ENCODE data around the gene SLC1A7. TPM values are rescaled to one million over a fixed set of nuclear protein-coding genes. Genes with fewer than 3 reads are reported as not detected.
A peak's percentile ranks its signal among the peaks of the same experiment; 100 is the strongest.

Gene SLC1A7
- total and polyA plus RNA-seq, 5 experiments from 2014 or later, result not detected

DNA sequence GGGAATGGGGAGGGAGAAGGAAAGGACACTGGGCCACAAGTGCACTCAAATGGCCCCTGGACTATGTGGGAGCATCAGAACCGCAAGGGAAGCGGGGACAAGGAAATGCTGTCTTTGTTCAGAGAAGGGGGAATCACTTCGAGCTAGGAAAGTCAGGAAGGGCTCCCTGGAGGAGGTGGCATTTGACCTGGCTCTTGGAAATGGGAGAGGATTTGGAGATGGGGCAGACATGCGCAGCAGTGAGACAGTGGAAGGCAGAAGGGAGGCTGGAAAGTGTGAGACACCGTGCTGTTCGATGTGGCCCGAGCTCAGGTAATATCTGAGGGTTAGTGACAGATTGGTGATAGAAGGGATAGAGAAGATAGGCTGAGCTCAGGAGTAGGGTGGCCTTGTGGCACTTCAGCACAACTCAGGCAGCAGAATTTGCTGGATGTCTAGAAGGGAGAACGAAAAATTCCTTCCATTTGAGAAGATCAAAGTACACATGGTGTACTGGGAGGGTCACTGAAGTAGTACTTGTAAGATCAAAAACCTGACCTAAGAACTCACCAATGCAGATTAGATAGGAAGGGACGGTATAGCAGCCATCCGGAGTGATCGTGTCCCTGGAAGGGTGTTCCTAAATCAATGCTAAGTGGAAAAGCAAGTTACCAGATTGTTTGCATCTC, 25.4 kb downstream of the SLC1A7 start:
- Mint-ChIP-seq H3K27ac (peak overlapping the region in 1 of 10 donors; percentile 3), H3K36me3 (no peaks in the 10 kb centered on the region), H3K4me3 (no peak overlapping the region), H3K9me3 (no peaks in the 10 kb centered on the region), H3K27me3 (peaks cover 0 to 14% (median 8%) of the 10 kb centered on the region in 5 donors), H3K4me1 (peaks cover 0 to 12% (median 1%) of the 10 kb centered on the region in 4 donors)
- DNase-seq (no peak), ATAC-seq (no peak)
- POLR2A ChIA-PET, result no interaction called here

DNA sequence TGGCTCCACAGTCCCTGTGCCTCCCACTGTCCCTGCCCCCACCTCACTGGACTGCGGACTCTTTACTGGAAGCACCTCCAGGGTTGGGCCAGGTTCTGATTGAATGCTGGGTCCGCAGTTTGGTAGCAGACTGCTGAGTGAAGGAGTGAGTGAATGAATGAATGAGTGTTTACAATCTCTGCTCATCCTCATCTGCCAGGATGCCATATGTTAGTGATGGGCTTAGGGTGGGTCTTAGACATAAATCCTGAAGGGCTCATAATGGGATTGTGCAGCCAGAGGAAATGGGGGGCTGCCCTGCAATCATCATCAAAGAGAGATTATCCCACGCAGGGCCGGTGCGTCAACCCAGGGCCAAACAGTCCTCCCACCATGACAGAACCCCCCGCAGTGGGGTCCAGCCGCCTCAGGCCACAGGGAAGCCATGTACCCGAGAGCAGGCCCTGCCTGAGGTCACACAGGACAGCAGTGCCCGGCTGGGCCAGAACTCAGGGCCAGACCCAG, 26.1 kb downstream of the SLC1A7 start:
- no peak overlapping the region for H3K27ac Mint-ChIP-seq
- H3K9me3 Mint-ChIP-seq, result no peaks in the 10 kb centered on the region
- H3K36me3 Mint-ChIP-seq, result no peaks in the 10 kb centered on the region
- POLR2A ChIA-PET, result no interaction called here
- peaks cover 0 to 14% (median 7%) of the 10 kb centered on the region in 5 donors for H3K27me3 Mint-ChIP-seq
- ATAC-seq, result no peak
- H3K4me3 Mint-ChIP-seq, result no peak overlapping the region
- DNase-seq, result no peak
- peaks cover 0 to 8% (median 2%) of the 10 kb centered on the region in 4 donors for H3K4me1 Mint-ChIP-seq

DNA sequence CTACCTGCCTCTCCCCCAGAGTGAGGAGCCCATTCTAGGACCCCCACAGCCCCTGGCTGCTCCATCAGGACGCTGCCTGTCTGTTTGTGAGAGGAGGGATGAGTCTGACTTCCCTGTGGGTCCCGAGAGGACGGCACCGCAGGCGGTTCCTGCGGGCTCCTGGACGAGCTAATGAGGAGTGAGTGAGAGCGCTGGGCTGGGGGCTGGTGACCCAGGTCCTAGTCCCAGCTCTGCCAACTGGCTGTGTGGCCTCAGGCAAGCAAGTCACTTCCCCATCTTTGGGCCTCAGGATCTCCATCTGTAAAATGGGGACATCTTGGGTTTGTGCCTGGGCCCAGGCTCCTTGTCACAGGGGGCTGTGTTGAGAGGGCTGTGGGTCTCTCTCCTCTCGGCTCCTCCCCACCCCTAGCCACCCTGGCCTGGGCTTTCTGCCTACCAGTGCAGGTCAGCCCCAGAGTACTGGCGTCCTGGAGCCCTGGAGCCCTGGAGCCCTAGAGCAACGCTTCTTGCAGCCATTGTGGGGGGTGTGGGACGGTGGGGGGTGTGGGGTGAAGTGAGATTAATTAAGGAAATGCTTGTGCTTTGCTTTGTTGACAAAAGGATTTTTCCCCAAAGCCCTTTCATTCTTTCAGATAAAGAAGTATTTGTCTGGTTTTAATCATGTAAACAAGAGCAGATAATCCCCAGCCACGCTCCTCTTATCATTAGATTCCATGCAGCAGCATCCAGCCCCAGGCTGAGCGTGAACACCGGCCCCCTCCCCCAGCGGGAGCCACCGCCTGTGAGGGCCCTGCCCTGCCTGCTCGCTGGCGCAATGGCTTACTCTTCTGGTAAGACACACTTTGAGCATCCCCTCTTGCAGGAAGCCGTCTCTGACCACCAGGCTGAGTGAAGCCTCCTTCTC, 26.8 kb downstream of the SLC1A7 start:
- H3K4me3 Mint-ChIP-seq, result no peak overlapping the region
- DNase-seq, result no peak
- POLR2A ChIA-PET, result no interaction called here
- peaks cover 0 to 10% (median 3%) of the 10 kb centered on the region in 5 donors for H3K27me3 Mint-ChIP-seq
- H3K9me3 Mint-ChIP-seq, result no peaks in the 10 kb centered on the region
- no peak for ATAC-seq
- H3K27ac Mint-ChIP-seq, result no peak overlapping the region
- peaks cover 0 to 8% (median 5%) of the 10 kb centered on the region in 4 donors for H3K4me1 Mint-ChIP-seq
- no peaks in the 10 kb centered on the region for H3K36me3 Mint-ChIP-seq

DNA sequence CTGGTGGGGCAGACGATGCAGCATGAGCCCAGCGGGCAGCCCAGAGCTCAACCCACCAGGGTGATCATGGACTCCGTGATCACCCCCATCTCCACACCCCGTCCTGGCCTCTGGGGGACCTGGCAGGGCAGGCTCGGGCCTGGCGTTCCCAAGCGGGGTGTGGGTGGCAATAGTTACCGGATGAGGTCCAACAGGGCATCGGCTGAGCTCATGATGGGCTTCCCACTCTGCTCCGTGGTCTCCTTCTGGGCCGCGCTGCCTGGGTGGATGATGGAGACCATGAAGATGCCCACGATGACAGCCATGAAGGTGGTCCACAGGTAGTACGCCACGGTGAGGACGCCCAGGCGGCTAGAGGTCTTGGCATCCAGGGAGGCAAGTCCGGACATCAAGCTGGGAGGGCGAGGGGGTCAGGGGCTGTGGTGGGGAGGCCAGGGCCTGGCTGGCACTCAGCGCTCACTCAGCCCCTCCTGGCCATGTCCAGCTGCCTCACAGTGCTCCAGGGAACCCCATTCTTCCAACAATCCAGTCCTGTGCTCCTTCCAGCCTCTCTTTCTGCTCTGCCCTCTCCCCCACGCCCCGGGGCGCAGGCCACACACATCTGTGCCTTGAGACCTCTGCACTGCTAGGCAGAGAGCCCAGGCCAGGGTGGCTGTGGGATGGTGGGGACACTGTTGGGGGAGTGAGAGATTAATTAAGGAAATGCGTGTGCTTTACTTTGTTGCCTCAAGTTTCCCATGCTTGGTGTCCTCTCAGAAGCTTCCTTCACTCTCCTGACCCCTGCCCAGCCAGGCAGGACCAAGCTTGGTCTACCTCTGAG, 27.6 kb downstream of the SLC1A7 start:
- POLR2A ChIA-PET, result no interaction called here
- Mint-ChIP-seq H3K36me3 (no peaks in the 10 kb centered on the region), H3K9me3 (no peaks in the 10 kb centered on the region), H3K27ac (no peak overlapping the region), H3K4me3 (no peak overlapping the region), H3K27me3 (peaks cover 0 to 7% (median 0%) of the 10 kb centered on the region in 5 donors), H3K4me1 (peaks cover 0 to 9% (median 6%) of the 10 kb centered on the region in 4 donors)
- DNase-seq (no peak), ATAC-seq (no peak)

DNA sequence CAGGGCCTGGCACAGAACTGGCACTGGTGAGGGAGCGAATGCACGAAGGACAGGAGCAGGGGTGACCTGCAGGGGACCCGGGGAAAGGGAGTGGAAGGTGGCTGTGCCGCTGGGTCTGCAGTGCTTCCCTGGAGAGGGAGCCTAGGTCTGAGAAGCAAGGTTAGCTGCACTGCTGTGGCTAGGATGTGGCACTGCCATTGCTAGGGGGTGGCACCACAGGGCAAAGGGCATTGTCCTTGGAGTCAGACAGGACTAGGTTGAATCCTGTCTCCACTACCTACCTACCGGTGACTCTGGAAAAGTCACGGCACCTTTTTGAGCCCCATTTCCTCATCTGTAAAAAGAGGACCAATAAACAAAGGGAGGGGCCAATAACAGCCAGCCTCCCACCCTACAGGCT, 28.3 kb downstream of the SLC1A7 start:
- Mint-ChIP-seq H3K27ac (no peak overlapping the region), H3K9me3 (no peaks in the 10 kb centered on the region), H3K4me1 (peaks cover 0 to 9% (median 6%) of the 10 kb centered on the region in 4 donors), H3K4me3 (no peak overlapping the region), H3K27me3 (peaks cover 0 to 7% (median 0%) of the 10 kb centered on the region in 5 donors), H3K36me3 (no peaks in the 10 kb centered on the region)
- ATAC-seq (no peak), DNase-seq (no peak)
- POLR2A ChIA-PET, result no interaction called here

DNA sequence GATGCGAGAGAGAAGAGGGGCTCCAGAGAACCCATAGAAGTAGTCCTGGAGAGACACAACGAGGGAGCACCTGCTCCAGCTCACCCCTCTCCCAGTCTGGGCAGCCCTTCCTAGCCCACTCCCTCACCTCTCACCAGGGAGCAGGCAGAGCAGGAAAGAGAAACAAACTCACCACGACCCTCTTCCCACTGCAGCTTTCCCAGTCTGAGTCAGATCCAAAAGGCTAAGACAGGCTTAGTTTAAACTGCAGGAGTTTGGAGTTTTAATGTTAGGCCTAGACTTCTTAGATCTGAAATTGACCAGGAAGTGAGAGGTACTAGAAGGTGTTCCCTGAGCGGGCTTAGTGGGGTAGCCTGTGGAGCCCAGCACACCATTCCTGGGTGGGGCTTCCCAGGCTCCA, 29.6 kb downstream of the SLC1A7 start:
- POLR2A ChIA-PET, result no interaction called here
- Mint-ChIP-seq H3K4me3 (no peak overlapping the region), H3K36me3 (no peaks in the 10 kb centered on the region), H3K9me3 (no peaks in the 10 kb centered on the region), H3K4me1 (peaks cover 4 to 13% (median 11%) of the 10 kb centered on the region in 4 donors), H3K27me3 (peaks cover 0 to 7% (median 0%) of the 10 kb centered on the region in 5 donors), H3K27ac (no peak overlapping the region)
- no peak for ATAC-seq
- no peak for DNase-seq

DNA sequence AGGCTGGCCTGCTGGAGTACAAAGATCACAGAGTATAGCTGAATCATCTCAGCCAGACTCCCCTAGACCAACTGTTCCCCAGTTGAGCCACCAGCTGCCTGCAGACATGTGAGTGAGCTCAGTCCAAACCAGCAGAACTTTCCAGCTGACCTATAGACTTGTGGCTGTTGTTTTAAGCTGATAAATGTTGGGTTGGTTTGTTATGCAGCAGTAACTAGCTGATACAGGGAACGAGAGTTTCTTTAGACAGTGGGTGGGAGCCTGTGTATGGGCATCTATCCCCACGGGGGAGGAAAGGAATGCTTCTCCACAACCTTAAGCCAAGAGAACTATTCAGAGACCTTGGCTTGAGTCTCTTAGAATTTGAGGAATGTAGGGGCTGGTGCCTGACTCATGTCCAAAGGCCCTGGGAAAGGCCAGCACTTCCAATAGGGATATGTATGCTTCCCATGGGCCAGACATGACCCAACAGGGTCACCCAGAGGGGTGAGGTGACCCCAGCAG, 30.1 kb downstream of the SLC1A7 start:
- DNase-seq (no peak), ATAC-seq (no peak)
- no peak overlapping the region for H3K27ac Mint-ChIP-seq
- no peak overlapping the region for H3K4me3 Mint-ChIP-seq
- H3K36me3 Mint-ChIP-seq, result no peaks in the 10 kb centered on the region
- peaks cover 9 to 18% (median 14%) of the 10 kb centered on the region in 4 donors for H3K4me1 Mint-ChIP-seq
- H3K27me3 Mint-ChIP-seq, result peaks cover 0 to 7% (median 0%) of the 10 kb centered on the region in 5 donors
- POLR2A ChIA-PET, result no interaction called here
- H3K9me3 Mint-ChIP-seq, result no peaks in the 10 kb centered on the region

DNA sequence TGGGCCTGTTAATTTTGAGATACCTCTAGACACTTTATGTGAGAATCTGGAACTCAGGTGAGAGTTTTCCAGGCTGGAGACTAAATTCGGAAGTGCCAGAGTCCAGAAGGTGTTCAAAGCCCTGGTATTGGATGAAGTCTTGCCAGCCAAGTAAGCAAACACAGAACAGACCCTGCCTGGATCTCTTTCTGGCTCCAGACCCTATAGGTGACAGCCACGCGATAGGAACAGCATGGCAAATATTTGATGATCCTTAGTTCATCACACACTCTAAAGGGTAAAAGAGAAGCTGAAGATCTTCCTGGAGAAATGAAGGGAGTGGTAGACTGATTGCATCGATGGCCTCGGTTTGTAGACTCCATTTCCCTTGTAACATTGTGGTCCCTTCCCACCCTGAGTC, 30.7 kb downstream of the SLC1A7 start:
- Mint-ChIP-seq H3K27ac (no peak overlapping the region), H3K4me1 (peaks cover 9 to 21% (median 15%) of the 10 kb centered on the region in 4 donors), H3K4me3 (no peak overlapping the region), H3K36me3 (no peaks in the 10 kb centered on the region), H3K27me3 (peaks cover 0 to 7% (median 0%) of the 10 kb centered on the region in 5 donors), H3K9me3 (no peaks in the 10 kb centered on the region)
- DNase-seq (no peak), ATAC-seq (no peak)
- POLR2A ChIA-PET, result no interaction called here

DNA sequence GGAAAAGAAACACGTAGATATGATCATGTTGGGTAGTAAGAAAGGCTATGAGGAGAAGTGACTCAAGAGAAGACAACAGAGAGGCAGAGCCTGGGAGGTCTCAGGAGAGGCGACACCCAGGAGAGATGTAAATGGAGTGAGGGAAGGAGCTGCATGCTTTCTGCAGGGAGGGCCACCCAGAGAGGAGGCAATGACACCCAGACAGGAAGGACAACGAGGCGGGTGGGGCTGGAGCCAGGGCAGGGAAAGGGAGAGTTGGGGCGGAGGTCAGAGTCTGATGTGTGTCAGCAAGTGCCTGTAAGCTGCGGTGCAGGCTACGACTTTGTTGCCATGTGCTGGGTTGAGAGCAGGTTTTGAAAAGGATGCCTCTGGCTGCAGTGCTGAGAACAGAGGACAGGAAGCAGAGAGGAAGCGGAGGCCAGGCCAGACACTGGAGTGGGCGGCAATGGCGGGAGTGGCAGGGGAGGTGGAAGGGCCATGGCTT, 31.3 kb downstream of the SLC1A7 start:
- peak overlapping the region in 1 of 10 donors; percentile 11 for H3K27ac Mint-ChIP-seq
- DNase-seq, result no peak
- peaks cover 9 to 21% (median 15%) of the 10 kb centered on the region in 4 donors for H3K4me1 Mint-ChIP-seq
- ATAC-seq, result no peak
- no peaks in the 10 kb centered on the region for H3K36me3 Mint-ChIP-seq
- peaks cover 0 to 7% (median 0%) of the 10 kb centered on the region in 5 donors for H3K27me3 Mint-ChIP-seq
- no peak overlapping the region for H3K4me3 Mint-ChIP-seq
- POLR2A ChIA-PET, result no interaction called here
- no peaks in the 10 kb centered on the region for H3K9me3 Mint-ChIP-seq

DNA sequence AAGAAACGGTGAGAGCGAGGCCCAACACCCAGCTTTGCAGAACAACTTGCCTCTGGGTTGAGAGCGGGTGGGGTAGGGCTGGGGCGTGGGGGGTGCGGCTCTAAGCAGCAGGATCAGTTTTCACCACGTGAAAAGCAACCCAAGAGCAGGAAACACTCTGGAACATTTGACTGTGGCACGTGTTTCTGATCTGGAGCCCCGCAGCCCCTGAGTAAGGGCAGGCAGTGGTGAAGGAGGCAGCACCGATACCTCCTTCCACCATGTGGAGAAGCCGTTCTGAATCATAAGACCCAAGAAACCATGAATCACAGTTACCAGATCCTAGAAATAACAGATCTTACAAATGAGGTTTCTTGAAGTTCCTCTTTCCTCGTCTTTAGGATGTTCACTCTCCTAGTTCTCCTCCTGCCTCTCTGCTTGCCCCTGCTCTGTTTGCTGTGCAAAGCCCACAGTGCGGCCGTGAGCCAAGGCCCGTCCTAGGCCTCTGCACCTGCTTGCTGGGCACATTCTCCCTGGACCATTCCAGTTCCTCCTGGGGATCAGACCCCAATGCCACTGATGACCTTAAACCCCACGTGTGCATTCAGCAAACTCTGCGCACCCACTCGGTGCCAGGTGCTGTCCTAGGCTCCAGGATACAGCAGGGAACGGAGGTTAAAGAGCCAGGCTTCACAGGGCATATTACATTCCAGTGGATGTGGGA, 31.9 kb downstream of the SLC1A7 start:
- ATAC-seq, result no peak
- H3K4me3 Mint-ChIP-seq, result no peak overlapping the region
- H3K4me1 Mint-ChIP-seq, result peaks cover 9 to 21% (median 15%) of the 10 kb centered on the region in 4 donors
- DNase-seq, result no peak
- H3K27me3 Mint-ChIP-seq, result peaks cover 0 to 10% (median 2%) of the 10 kb centered on the region in 5 donors
- POLR2A ChIA-PET, result no interaction called here
- H3K27ac Mint-ChIP-seq, result peak overlapping the region in 1 of 10 donors; percentile 73
- no peaks in the 10 kb centered on the region for H3K9me3 Mint-ChIP-seq
- no peaks in the 10 kb centered on the region for H3K36me3 Mint-ChIP-seq

DNA sequence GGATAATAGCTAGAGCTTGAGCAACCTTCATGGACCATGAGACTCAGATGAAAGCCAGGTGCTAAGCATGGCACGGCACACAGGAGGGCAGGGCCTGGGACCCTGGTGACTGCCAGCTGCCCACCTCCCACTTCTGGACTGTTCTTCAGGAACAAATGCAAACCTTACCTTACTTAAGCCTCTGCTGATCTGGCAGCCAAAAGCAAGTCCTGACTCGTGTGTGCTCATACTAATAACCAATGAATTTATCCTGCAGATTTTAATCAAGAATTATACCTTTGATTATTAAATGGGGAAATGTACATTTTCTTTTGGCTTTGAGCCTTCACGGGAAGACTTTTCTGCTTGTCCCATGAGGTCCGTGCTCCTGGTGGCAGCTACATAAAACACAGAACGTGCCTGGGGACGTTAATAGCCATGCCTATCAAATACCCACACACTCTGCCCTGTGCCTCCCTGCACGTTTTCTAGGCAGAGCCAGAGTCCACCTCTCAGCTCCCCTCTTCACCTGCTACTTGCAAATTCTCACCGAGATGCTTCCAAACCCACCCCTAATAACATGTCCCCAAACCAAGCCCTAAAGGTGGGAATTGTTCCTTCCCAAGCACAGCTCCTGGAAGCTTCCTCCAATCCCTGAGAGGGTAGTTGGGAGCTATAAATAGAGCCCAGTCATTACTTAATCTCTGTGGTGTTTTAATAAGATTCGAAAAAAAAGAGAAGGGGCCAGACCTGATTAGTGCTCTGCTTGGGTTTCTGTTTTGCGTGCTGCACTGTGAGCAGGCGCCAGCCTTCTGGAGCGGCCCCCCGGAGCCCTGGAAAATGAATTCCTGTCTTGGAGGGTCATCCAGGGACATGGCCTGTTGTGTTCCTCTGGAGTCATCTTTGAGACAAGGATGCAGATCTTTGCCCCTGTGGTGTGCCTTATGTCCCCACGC, 33.5 kb downstream of the SLC1A7 start:
- no peak overlapping the region for H3K4me3 Mint-ChIP-seq

More for the DNA sequence above, 33.5 kb downstream of the SLC1A7 start:
- H3K4me1 Mint-ChIP-seq, result peaks cover 9 to 21% (median 15%) of the 10 kb centered on the region in 4 donors
- ATAC-seq (no peak), DNase-seq (no peak)
- POLR2A ChIA-PET, result no interaction called here
- H3K27ac Mint-ChIP-seq, result peak overlapping the region in 1 of 10 donors; percentile 54
- H3K9me3 Mint-ChIP-seq, result no peaks in the 10 kb centered on the region
- H3K36me3 Mint-ChIP-seq, result no peaks in the 10 kb centered on the region
- peaks cover under 1 to 12% (median 3%) of the 10 kb centered on the region in 5 donors for H3K27me3 Mint-ChIP-seq

Measured in naive thymus-derived CD8-positive, alpha-beta T cell (primary cell).